ENCODE measurements around the gene MMEL1. TPM values are rescaled to one million over a fixed set of nuclear protein-coding genes. Genes with fewer than 3 reads are reported as not detected.

MMEL1 gene
- total and polyA plus RNA-seq, 2 donors (not counting 1 experiment from before 2014, with no cell fraction given), result not detected

DNA sequence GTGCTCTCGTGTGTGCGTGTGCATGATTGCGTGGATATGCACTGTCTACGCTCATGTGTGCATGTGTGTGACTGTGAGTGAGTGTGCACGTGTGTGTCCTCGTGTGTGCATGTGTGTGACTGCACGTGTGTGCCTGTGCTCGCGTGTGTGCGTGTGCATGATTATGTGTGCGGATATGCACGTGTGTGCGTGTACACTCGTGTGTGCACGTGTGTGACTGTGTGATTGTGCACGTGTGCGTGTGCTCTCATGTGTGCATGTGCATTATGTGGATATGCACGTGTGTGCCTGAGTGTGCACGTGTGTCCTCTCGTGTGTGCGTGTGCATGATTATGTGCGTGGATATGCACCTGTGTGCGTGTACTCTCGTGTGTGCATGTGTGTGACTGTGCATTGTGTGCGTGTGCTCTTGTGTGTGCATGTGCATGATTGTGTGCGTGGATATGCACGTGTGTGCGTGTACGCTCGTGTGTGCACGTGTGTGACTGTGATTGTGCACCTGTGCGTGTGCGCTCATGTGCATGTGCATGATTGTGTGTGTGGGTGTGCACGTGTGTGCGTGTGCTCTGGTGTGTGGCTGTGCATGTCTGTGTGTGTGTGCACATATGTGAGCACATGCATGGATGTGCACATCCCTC, 2.2 kb downstream of the MMEL1 start:
- Mint-ChIP-seq H3K27me3 (peaks cover 42% of the 10 kb centered on the region), H3K9me3 (ENCODE audit: insufficient read depth) (peaks cover 7% of the 10 kb centered on the region), H3K4me1 (peaks cover 8% of the 10 kb centered on the region), H3K27ac (peak overlapping the region; percentile 46), H3K4me3 (peak overlapping the region; percentile 7)
- ATAC-seq (ENCODE audit: low read depth) (no peak), DNase-seq (no peak)
- peaks cover 0 to 51% (median 25%) of the 10 kb centered on the region in 4 experiments for H3K27me3 ChIP-seq (replicated peaks in 1 of 4; ENCODE audit: control extremely low read depth in 1 of 4, control insufficient read depth in 3 of 4, insufficient read depth in 4 of 4, low read length in 3 of 4)
- intact Hi-C loops (cut with micrococcal nuclease), result no loop called here
- no peaks in the 10 kb centered on the region for H4K20me1 ChIP-seq (ENCODE audit: control insufficient read depth, insufficient read depth, low read length, poor library complexity, severe bottlenecking)
- TF ChIP-seq, protein P1, sequence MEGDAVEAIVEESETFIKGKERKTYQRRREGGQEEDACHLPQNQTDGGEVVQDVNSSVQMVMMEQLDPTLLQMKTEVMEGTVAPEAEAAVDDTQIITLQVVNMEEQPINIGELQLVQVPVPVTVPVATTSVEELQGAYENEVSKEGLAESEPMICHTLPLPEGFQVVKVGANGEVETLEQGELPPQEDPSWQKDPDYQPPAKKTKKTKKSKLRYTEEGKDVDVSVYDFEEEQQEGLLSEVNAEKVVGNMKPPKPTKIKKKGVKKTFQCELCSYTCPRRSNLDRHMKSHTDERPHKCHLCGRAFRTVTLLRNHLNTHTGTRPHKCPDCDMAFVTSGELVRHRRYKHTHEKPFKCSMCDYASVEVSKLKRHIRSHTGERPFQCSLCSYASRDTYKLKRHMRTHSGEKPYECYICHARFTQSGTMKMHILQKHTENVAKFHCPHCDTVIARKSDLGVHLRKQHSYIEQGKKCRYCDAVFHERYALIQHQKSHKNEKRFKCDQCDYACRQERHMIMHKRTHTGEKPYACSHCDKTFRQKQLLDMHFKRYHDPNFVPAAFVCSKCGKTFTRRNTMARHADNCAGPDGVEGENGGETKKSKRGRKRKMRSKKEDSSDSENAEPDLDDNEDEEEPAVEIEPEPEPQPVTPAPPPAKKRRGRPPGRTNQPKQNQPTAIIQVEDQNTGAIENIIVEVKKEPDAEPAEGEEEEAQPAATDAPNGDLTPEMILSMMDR (IDR thresholded peaks at IDR 0.05), result no peak
- TF ChIP-seq EZH2 (IDR thresholded peaks at IDR 0.05; ENCODE audit: borderline replicate concordance, insufficient read depth, low read depth, low read length, poor library complexity, severe bottlenecking), result no peak
- no peaks in the 10 kb centered on the region for H3K79me2 ChIP-seq (ENCODE audit: control insufficient read depth, insufficient read depth, low read length)
- H3K4me1 ChIP-seq (ENCODE audit: control insufficient read depth in 2 of 2, insufficient read depth in 2 of 2, low read length in 2 of 2), result peaks cover 9 to 11% of the 10 kb centered on the region in 2 donors
- peaks cover 0 to 33% (median 0%) of the 10 kb centered on the region in 3 donors for H3K9me3 ChIP-seq (ENCODE audit: control extremely low read depth in 1 of 3, control insufficient read depth in 2 of 3, insufficient read depth in 1 of 3, low read length in 2 of 3)
- no peak overlapping the region for H3K9ac ChIP-seq (ENCODE audit: low read length)
- H3K36me3 ChIP-seq (replicated peaks in 1 of 2; ENCODE audit: control extremely low read depth in 1 of 2, control insufficient read depth in 1 of 2, extremely low read depth in 1 of 2, insufficient read depth in 2 of 2, low read length in 1 of 2), result no peaks in the 10 kb centered on the region
- no peak overlapping the region for H3K4me3 ChIP-seq (ENCODE audit: control extremely low read depth in 1 of 5, extremely low read depth in 1 of 5, insufficient read depth in 1 of 5, low read depth in 2 of 5, low read length in 4 of 5)
- CTCF ChIA-PET, result no interaction called here
- H3K4me2 ChIP-seq (replicated peaks; ENCODE audit: low read depth, low read length, poor library complexity, severe bottlenecking), result no peak overlapping the region
- H3K27ac ChIP-seq (ENCODE audit: low read length in 2 of 2), result no peak overlapping the region
- POLR2A ChIA-PET, result no interaction called here
- 95% methylated on average over 35 of the region's 35 CpGs for WGBS (ENCODE audit: insufficient coverage)
- H2AFZ ChIP-seq (ENCODE audit: insufficient read depth, low read depth, low read length, poor library complexity, severe bottlenecking), result no peak overlapping the region

DNA sequence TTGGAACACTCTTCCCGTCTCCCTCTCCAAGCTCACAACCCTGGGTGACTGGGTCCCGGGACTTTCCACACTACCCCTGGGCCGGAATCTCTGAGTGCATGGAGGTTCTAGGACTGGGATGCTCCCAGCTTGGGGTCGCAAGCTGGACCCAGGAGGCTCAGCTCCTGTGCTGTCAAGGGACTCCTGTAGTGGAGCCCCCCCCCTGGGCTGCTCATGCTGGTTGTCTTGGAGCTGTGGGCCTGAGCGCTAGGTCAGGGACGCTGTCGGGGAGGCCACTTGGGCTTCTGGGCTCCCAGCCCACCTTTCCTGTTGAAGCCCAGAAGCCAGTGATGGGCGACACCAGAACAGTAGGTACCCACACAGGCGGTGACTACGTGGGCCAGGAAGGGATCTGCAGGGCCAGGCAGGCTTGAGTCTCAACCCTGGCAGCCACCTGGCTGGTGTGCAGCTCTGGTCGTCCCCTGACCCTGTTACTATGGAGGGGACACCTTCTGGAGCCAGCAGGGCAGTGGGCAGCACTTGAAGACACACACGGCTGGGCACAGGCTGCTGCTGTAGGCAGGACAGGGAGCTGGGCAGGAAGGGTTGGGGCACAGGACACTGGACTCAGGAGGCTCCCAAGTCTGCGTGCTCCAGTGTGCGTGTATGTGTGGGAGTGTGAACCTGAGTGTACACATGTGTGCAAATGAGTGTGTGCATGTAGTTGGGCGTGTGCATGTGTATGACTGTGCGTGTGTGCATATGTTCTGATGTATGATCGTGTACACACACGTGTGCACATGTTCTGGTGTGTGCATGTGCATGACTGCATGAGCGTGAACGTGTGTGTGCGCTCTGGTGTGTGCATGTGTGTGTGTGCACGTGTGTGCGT, 3.0 kb downstream of the MMEL1 start:
- H3K4me1 ChIP-seq (ENCODE audit: control insufficient read depth in 2 of 2, insufficient read depth in 2 of 2, low read length in 2 of 2), result peaks cover 9 to 11% of the 10 kb centered on the region in 2 donors
- ChIA-PET POLR2A (no interaction called here), CTCF (no interaction called here)
- H3K4me2 ChIP-seq (replicated peaks; ENCODE audit: low read depth, low read length, poor library complexity, severe bottlenecking), result no peak overlapping the region
- Mint-ChIP-seq H3K9me3 (ENCODE audit: insufficient read depth) (peaks cover 7% of the 10 kb centered on the region), H3K27me3 (peaks cover 48% of the 10 kb centered on the region), H3K4me3 (peak overlapping the region; percentile 7), H3K27ac (no peak overlapping the region), H3K4me1 (peaks cover 8% of the 10 kb centered on the region)
- H3K4me3 ChIP-seq (ENCODE audit: control extremely low read depth in 1 of 5, extremely low read depth in 1 of 5, insufficient read depth in 1 of 5, low read depth in 2 of 5, low read length in 4 of 5), result no peak overlapping the region
- H3K36me3 ChIP-seq (replicated peaks in 1 of 2; ENCODE audit: control extremely low read depth in 1 of 2, control insufficient read depth in 1 of 2, extremely low read depth in 1 of 2, insufficient read depth in 2 of 2, low read length in 1 of 2), result no peaks in the 10 kb centered on the region
- H4K20me1 ChIP-seq (ENCODE audit: control insufficient read depth, insufficient read depth, low read length, poor library complexity, severe bottlenecking), result no peaks in the 10 kb centered on the region
- H3K27ac ChIP-seq (ENCODE audit: low read length in 2 of 2), result no peak overlapping the region
- DNase-seq (no peak), ATAC-seq (ENCODE audit: low read depth) (no peak)
- no peaks in the 10 kb centered on the region for H3K79me2 ChIP-seq (ENCODE audit: control insufficient read depth, insufficient read depth, low read length)
- WGBS (ENCODE audit: insufficient coverage), result 90% methylated on average over 22 of the region's 23 CpGs
- no peak overlapping the region for H2AFZ ChIP-seq (ENCODE audit: insufficient read depth, low read depth, low read length, poor library complexity, severe bottlenecking)
- no peak for TF ChIP-seq EZH2 (IDR thresholded peaks at IDR 0.05; ENCODE audit: borderline replicate concordance, insufficient read depth, low read depth, low read length, poor library complexity, severe bottlenecking)
- TF ChIP-seq, protein P1 (IDR thresholded peaks at IDR 0.05), result no peak
- H3K9me3 ChIP-seq (ENCODE audit: control extremely low read depth in 1 of 3, control insufficient read depth in 2 of 3, insufficient read depth in 1 of 3, low read length in 2 of 3), result peaks cover 0 to 27% (median 0%) of the 10 kb centered on the region in 3 donors
- H3K9ac ChIP-seq (ENCODE audit: low read length), result no peak overlapping the region
- H3K27me3 ChIP-seq (replicated peaks in 1 of 4; ENCODE audit: control extremely low read depth in 1 of 4, control insufficient read depth in 3 of 4, insufficient read depth in 4 of 4, low read length in 3 of 4), result peaks cover 0 to 53% (median 25%) of the 10 kb centered on the region in 4 experiments
- intact Hi-C loops (cut with micrococcal nuclease), result no loop called here

All from B cell (primary cell).